A549 (cell line): ENCODE data around the gene SAMD15. TPM values are rescaled to one million over a fixed set of nuclear protein-coding genes. Genes with fewer than 3 reads are reported as not detected.

Source experiments
- ATAC-seq, 2 experiments: fragments of 200-7000 bp in 1 of 2; fragments of >200 bp in 1 of 2; cut with Nextera tagmentation in 1 of 2; cut with Tn5 transposase in 1 of 2; 3 replicates each; pipeline versions ENCODE4 v1.8.0 to v1.9.1; 2018 to 2020; ENCODE audit warnings: mild to moderate bottlenecking in 1 of 2, moderate library complexity in 1 of 2
- CTCF ChIA-PET: fragments of 300-600 bp; sonication (Branson Sonifier 250); formaldehyde crosslinking; extraction: SDS; loops from one replicate; lab custom pipeline; 2021; ENCODE audit warnings: antibody characterized with exemption, inconsistent platforms; lab: Yijun Ruan, JAX
- POLR2A ChIA-PET: fragments of 350-600 bp; formaldehyde crosslinking; extraction: SDS; loops from one replicate; lab custom pipeline; 2021; ENCODE audit warnings: antibody characterized with exemption, inconsistent platforms; lab: Yijun Ruan, JAX
- DNase-seq, 2 experiments: peaks; one replicate each; pipeline versions ENCODE4 v3.0.0 to v3.0.0-alpha.2; 2011 to 2016; ENCODE audit warnings: low read depth in 1 of 2, low spot score in 1 of 2
- FAIRE-seq: peaks from 2 replicates; lab custom pipeline; 2011; peaks lifted over from hg19 to GRCh38; lab: Jason Lieb, UNC
- H3K27ac ChIP-seq, 2 experiments: fragments of >200 bp; sonication (Bioruptor Twin); formaldehyde crosslinking; 3 replicates each; pipeline ENCODE4 v1.5.1; 2016 to 2017
- H3K4me1 ChIP-seq: fragments of >200 bp; sonication (Bioruptor Twin); formaldehyde crosslinking; 3 replicates; pipeline ENCODE4 v1.6.1; 2016
- H3K4me2 ChIP-seq: fragments of >200 bp; sonication (Bioruptor Twin); formaldehyde crosslinking; 3 replicates; pipeline ENCODE4 v1.6.1; 2016
- H3K4me3 ChIP-seq: fragments of >200 bp; sonication (Bioruptor Twin); formaldehyde crosslinking; 3 replicates; pipeline ENCODE4 v1.5.1; 2016
- H3K9me3 ChIP-seq: fragments of >200 bp; sonication (Bioruptor Twin); formaldehyde crosslinking; 3 replicates; pipeline ENCODE4 v1.6.1; 2016
- CHD4 ChIP-seq: fragments of 200-600 bp; sonication (generic); IDR thresholded peaks from 2 replicates; pipeline ENCODE4 v1.6.1; 2016; ENCODE audit warnings: antibody characterized with exemption, mild to moderate bottlenecking, borderline replicate concordance
- HEYL ChIP-seq: fragments of 250-450 bp; sonication (Bioruptor Pico); IDR thresholded peaks from 2 replicates; pipeline ENCODE4 v1.8.0; 2021; ENCODE audit warnings: mild to moderate bottlenecking, moderate library complexity
- HMGXB4 ChIP-seq: fragments of 250-450 bp; sonication (Bioruptor Pico); IDR thresholded peaks from 2 replicates; pipeline ENCODE4 v1.5.0; 2021; ENCODE audit warnings: mild to moderate bottlenecking, moderate library complexity, borderline replicate concordance
- MAZ ChIP-seq: fragments of 150-350 bp; IDR thresholded peaks from 2 replicates; pipeline ENCODE4 v1.6.1; 2014; ENCODE audit warnings: antibody characterized with exemption, low read depth, low read length, borderline replicate concordance
- RARB ChIP-seq: fragments of 250-450 bp; sonication (Bioruptor Pico); IDR thresholded peaks from 2 replicates; pipeline ENCODE4 v1.8.0; 2021; ENCODE audit warnings: mild to moderate bottlenecking, moderate library complexity
- ZFP36 ChIP-seq: fragments of 450-650 bp; IDR thresholded peaks from 2 replicates; pipeline ENCODE4 v1.6.1; 2014; ENCODE audit warnings: borderline replicate concordance; ENCODE audit not compliant: partially characterized antibody
- WGBS: methylation state at CpG from one replicate; pipeline ENCODE4 v1.1.6; 2017; ENCODE audit errors: missing lambda C conversion rate; 5-methylcytosine and 5-hydroxymethylcytosine counted together
- polyA plus RNA-seq, 4 experiments: library from polyadenylated mRNA; depleted of rRNA in 3 of 4; stranded (reverse); fragments of >200 nt; fragmentation: RNase III in 1 of 4; extraction: RNeasy Plus Mini Kit Qiagen cat#74134 plus additional on column Dnase treatment in 1 of 4; gene quantifications; 2 replicates in 3 of 4; 3 replicates in 1 of 4; pipeline ENCODE4 v1.2.3, GENCODE V29; 2011 to 2017
- TF ChIP-seq, protein P1 (sequence below): fragments of >200 bp; sonication (Bioruptor Twin); formaldehyde crosslinking; IDR thresholded peaks from 3 replicates; pipeline ENCODE4 v1.6.1; 2016

SAMD15 gene
- polyA plus RNA-seq, 2 of the 4 experiments (the other 2 are of a cell fraction) = 2.0 to 2.1 TPM

DNA sequence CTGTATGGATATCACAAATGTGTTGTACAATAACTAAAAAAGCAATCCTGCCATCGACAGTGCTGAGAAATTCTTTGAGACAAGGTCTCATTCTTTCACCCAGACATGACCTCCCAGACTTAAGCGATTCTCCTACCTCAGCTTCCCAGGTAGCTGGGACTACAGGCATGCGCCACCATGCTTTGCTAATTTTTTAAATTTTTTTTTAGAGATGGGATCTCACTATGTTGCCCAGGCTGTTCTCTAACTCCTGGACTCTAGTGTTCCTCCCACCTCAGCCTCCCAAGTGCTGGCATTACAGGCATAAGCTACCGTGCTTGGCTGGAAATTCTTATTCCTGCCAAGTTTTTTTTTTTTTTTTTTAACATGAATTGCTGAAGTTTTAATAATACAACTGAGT lies 62.7 kb downstream of the SAMD15 start:
- DNase-seq (no peak), ATAC-seq (no peak), FAIRE-seq (no peak)
- no peaks in the 10 kb centered on the region for H3K4me1 ChIP-seq
- TF ChIP-seq HMGXB4 (CRISPR knock-in tag) = no peak
- TF ChIP-seq ZFP36 = no peak
- no peak for TF ChIP-seq HEYL (CRISPR knock-in tag)
- TF ChIP-seq, protein P1, sequence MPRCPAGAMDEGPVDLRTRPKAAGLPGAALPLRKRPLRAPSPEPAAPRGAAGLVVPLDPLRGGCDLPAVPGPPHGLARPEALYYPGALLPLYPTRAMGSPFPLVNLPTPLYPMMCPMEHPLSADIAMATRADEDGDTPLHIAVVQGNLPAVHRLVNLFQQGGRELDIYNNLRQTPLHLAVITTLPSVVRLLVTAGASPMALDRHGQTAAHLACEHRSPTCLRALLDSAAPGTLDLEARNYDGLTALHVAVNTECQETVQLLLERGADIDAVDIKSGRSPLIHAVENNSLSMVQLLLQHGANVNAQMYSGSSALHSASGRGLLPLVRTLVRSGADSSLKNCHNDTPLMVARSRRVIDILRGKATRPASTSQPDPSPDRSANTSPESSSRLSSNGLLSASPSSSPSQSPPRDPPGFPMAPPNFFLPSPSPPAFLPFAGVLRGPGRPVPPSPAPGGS = no peak
- no peak for TF ChIP-seq MAZ
- TF ChIP-seq CHD4 = no peak
- no peak for TF ChIP-seq RARB (CRISPR knock-in tag)
- no peak overlapping the region for H3K4me3 ChIP-seq
- ChIA-PET POLR2A (no interaction called here), CTCF (no interaction called here)
- 90% methylated on average over 4 of the region's 4 CpGs for WGBS
- H3K4me2 ChIP-seq = no peak overlapping the region
- no peak overlapping the region for H3K27ac ChIP-seq
- no peaks in the 10 kb centered on the region for H3K9me3 ChIP-seq

Other genes with a start within 250 kb of the SAMD15 start
- gene ZDHHC22, start 235.6 kb upstream of the SAMD15 start, polyA plus RNA-seq (2011; rRNA removed) = 0.04 and 0.11 TPM in 2 replicates
- 0.16 to 0.28 TPM (median 0.23 TPM) in 3 replicates for gene ZDHHC22, start 235.6 kb upstream of the SAMD15 start, polyA plus RNA-seq (2017; fragmentation: RNase III; extraction: RNeasy Plus Mini Kit Qiagen cat#74134 plus additional on column Dnase treatment)
- 0.57 and 0.86 TPM in 2 replicates for gene TMEM63C, start 195.6 kb upstream of the SAMD15 start, polyA plus RNA-seq (2011; rRNA removed)
- gene TMEM63C, start 195.6 kb upstream of the SAMD15 start, polyA plus RNA-seq (2017; fragmentation: RNase III; extraction: RNeasy Plus Mini Kit Qiagen cat#74134 plus additional on column Dnase treatment) = 0.43 to 0.91 TPM (median 0.73 TPM) in 3 replicates
- gene NGB, start 106.2 kb upstream of the SAMD15 start, polyA plus RNA-seq (2011; rRNA removed) = not detected in 2 replicates
- not detected in 3 replicates for gene NGB, start 106.2 kb upstream of the SAMD15 start, polyA plus RNA-seq (2017; fragmentation: RNase III; extraction: RNeasy Plus Mini Kit Qiagen cat#74134 plus additional on column Dnase treatment)
- gene POMT2, start 56.5 kb upstream of the SAMD15 start, polyA plus RNA-seq (2011; rRNA removed) = 35.0 and 38.7 TPM in 2 replicates
- gene POMT2, start 56.5 kb upstream of the SAMD15 start, polyA plus RNA-seq (2017; fragmentation: RNase III; extraction: RNeasy Plus Mini Kit Qiagen cat#74134 plus additional on column Dnase treatment) = 25.9 to 29.0 TPM (median 27.1 TPM) in 3 replicates
- 24.3 and 29.3 TPM in 2 replicates for gene GSTZ1, start 56.3 kb upstream of the SAMD15 start, polyA plus RNA-seq (2011; rRNA removed)
- gene GSTZ1, start 56.3 kb upstream of the SAMD15 start, polyA plus RNA-seq (2017; fragmentation: RNase III; extraction: RNeasy Plus Mini Kit Qiagen cat#74134 plus additional on column Dnase treatment) = 29.7 to 33.6 TPM (median 30.1 TPM) in 3 replicates
- gene TMED8, start 285 bp upstream of the SAMD15 start, polyA plus RNA-seq (2011; rRNA removed) = 11.7 and 13.9 TPM in 2 replicates
- gene TMED8, start 285 bp upstream of the SAMD15 start, polyA plus RNA-seq (2017; fragmentation: RNase III; extraction: RNeasy Plus Mini Kit Qiagen cat#74134 plus additional on column Dnase treatment) = 8.1 to 8.8 TPM (median 8.8 TPM) in 3 replicates
- gene NOXRED1, start 46.1 kb downstream of the SAMD15 start, polyA plus RNA-seq (2011; rRNA removed) = 0.34 and 0.45 TPM in 2 replicates
- gene NOXRED1, start 46.1 kb downstream of the SAMD15 start, polyA plus RNA-seq (2017; fragmentation: RNase III; extraction: RNeasy Plus Mini Kit Qiagen cat#74134 plus additional on column Dnase treatment) = 0.16 to 0.22 TPM (median 0.18 TPM) in 3 replicates
- gene VIPAS39, start 80.2 kb downstream of the SAMD15 start, polyA plus RNA-seq (2011; rRNA removed) = 35.8 and 38.0 TPM in 2 replicates
- 14.9 to 15.3 TPM (median 14.9 TPM) in 3 replicates for gene VIPAS39, start 80.2 kb downstream of the SAMD15 start, polyA plus RNA-seq (2017; fragmentation: RNase III; extraction: RNeasy Plus Mini Kit Qiagen cat#74134 plus additional on column Dnase treatment)
- 289 and 299 TPM in 2 replicates for gene AHSA1, start 80.7 kb downstream of the SAMD15 start, polyA plus RNA-seq (2011; rRNA removed)
- gene AHSA1, start 80.7 kb downstream of the SAMD15 start, polyA plus RNA-seq (2017; fragmentation: RNase III; extraction: RNeasy Plus Mini Kit Qiagen cat#74134 plus additional on column Dnase treatment) = 307 to 334 TPM (median 308 TPM) in 3 replicates
- 0.10 and 0.11 TPM in 2 replicates for gene ISM2, start 121.4 kb downstream of the SAMD15 start, polyA plus RNA-seq (2011; rRNA removed)
- gene ISM2, start 121.4 kb downstream of the SAMD15 start, polyA plus RNA-seq (2017; fragmentation: RNase III; extraction: RNeasy Plus Mini Kit Qiagen cat#74134 plus additional on column Dnase treatment) = 0.21 to 0.31 TPM (median 0.22 TPM) in 3 replicates
- gene SPTLC2, start 239.3 kb downstream of the SAMD15 start, polyA plus RNA-seq (2011; rRNA removed) = 29.9 and 30.9 TPM in 2 replicates
- 16.3 to 17.6 TPM (median 17.2 TPM) in 3 replicates for gene SPTLC2, start 239.3 kb downstream of the SAMD15 start, polyA plus RNA-seq (2017; fragmentation: RNase III; extraction: RNeasy Plus Mini Kit Qiagen cat#74134 plus additional on column Dnase treatment)